ENCODE results near the gene AGFG2. TPM values are rescaled to one million over a fixed set of nuclear protein-coding genes. Genes with fewer than 3 reads are reported as not detected.
A peak's percentile ranks its signal among the peaks of the same experiment; 100 is the strongest.

AGFG2 gene
- total RNA-seq, 1 experiment from 2014 or later = 42.5 TPM

DNA sequence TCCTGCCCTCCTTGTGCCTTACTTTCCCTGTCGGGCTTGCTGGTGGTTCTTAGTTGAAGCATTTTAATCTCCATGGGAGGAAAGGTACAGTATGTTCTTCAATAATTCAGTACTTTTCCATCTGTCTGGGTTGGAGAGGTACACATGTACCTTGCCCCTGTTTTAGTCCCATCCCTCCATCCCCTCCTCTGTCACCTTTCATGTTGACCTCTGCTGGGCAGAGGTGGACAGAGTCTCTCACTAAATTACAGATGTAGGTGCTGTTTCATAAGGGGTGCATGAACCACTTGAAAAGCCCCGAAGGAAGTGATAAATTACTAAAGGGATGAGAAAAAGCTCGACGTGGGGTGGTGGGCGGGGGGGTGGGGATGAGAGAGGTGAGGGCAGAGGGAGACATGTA is 5.4 kb downstream of the AGFG2 start:
- H3K27me3 ChIP-seq (ENCODE audit: control insufficient read depth, insufficient read depth, low read length) = no peaks in the 10 kb centered on the region
- H3K4me1 ChIP-seq (ENCODE audit: control insufficient read depth, insufficient read depth, low read length) = peaks cover 58% of the 10 kb centered on the region
- ATAC-seq = no peak
- H3K9me3 ChIP-seq (ENCODE audit: control insufficient read depth, insufficient read depth, low read depth, low read length) = no peaks in the 10 kb centered on the region
- in situ Hi-C loops (cut with HindIII; ENCODE audit: low pct_unique_long_range_greater_than_20kb, low sequenced_read_pairs) (no loop called here), intact Hi-C loops (cut with micrococcal nuclease; ENCODE audit: unreplicated experiment) (no loop called here)
- TF ChIP-seq REST (IDR thresholded peaks at IDR 0.05; ENCODE audit: insufficient read depth in 1 of 2, low read depth in 2 of 2, low read length in 1 of 2) (no peak), POLR2AphosphoS5 (IDR thresholded peaks at IDR 0.05; ENCODE audit: low read depth, low read length) (no peak), CTCF (IDR thresholded peaks at IDR 0.05) (no peak)
- peak overlapping the region in 1 of 2 experiments; percentile 21; a peak in 1 of 4 replicates for H3K4me3 ChIP-seq (ENCODE audit: low read depth in 2 of 2, low read length in 2 of 2)
- peak overlapping the region; percentile 98 for H3K27ac ChIP-seq (ENCODE audit: low read length)
- no TSS peak for BruUV-seq (replicated peaks)
- POLR2A ChIA-PET = no interaction called here
- CTCF ChIA-PET = no interaction called here
- H3K36me3 ChIP-seq (ENCODE audit: control insufficient read depth, insufficient read depth, low read length) = no peaks in the 10 kb centered on the region
- DNase-seq (ENCODE audit: low read depth, low spot score) = no peak

- ChIA-PET CTCF (interaction anchor here (0.6 to 0.9 kb wide), 2 partner anchors 108 to 533 kb away, joined by 4 to 17 read pairs; partner anchors contain the start of gene PPP1R35), POLR2A (no interaction called here)
- BruUV-seq (replicated peaks) = no TSS peak
- no peaks in the 10 kb centered on the region for H3K36me3 ChIP-seq (ENCODE audit: control insufficient read depth, insufficient read depth, low read length)
- peaks cover 58% of the 10 kb centered on the region for H3K4me1 ChIP-seq (ENCODE audit: control insufficient read depth, insufficient read depth, low read length)
- no peaks in the 10 kb centered on the region for H3K27me3 ChIP-seq (ENCODE audit: control insufficient read depth, insufficient read depth, low read length)
- no peak for ATAC-seq
- peak overlapping the region; percentile 98 for H3K27ac ChIP-seq (ENCODE audit: low read length)
- no peaks in the 10 kb centered on the region for H3K9me3 ChIP-seq (ENCODE audit: control insufficient read depth, insufficient read depth, low read depth, low read length)
- H3K4me3 ChIP-seq (ENCODE audit: low read depth in 2 of 2, low read length in 2 of 2) = peak overlapping the region in 1 of 2 experiments; percentile 34; a peak in 2 of 4 replicates
- intact Hi-C loops (cut with micrococcal nuclease; ENCODE audit: unreplicated experiment) = no loop called here
- TF ChIP-seq POLR2AphosphoS5 (IDR thresholded peaks at IDR 0.05; ENCODE audit: low read depth, low read length) = no peak
- no peak for TF ChIP-seq TCF7L2 (IDR thresholded peaks at IDR 0.05; ENCODE audit: low read depth, low read length)
- no peak for TF ChIP-seq CTCF (IDR thresholded peaks at IDR 0.05)
- no peak for TF ChIP-seq REST (IDR thresholded peaks at IDR 0.05; ENCODE audit: insufficient read depth in 1 of 2, low read depth in 2 of 2, low read length in 1 of 2)
- no peak for TF ChIP-seq SIN3A (IDR thresholded peaks at IDR 0.05; ENCODE audit: borderline replicate concordance, insufficient read depth, low read depth, low read length)
- in situ Hi-C loops (cut with HindIII; ENCODE audit: low pct_unique_long_range_greater_than_20kb, low sequenced_read_pairs) = no loop called here
- no peak for DNase-seq (ENCODE audit: low read depth, low spot score)
Observed at GRCh38 chr7:100544967-100545359, 6.0 kb downstream of the AGFG2 start.

All from Panc1 (cell line).